ENCODE results near the gene TMEM163.

GRCh38 chr2:134532537-134532936, 186.3 kb downstream of the TMEM163 start:
- no peak for TF ChIP-seq FOXM1 (IDR thresholded peaks at IDR 0.05; ENCODE audit: borderline replicate concordance)
- TF ChIP-seq ARNT (IDR thresholded peaks at IDR 0.05) = no peak
- no peak for TF ChIP-seq ELF4 (IDR thresholded peaks at IDR 0.05)
- TF ChIP-seq L3MBTL2 (conservative IDR thresholded peaks at IDR 0.05) = no peak
- TF ChIP-seq SP1 (IDR thresholded peaks at IDR 0.05) = no peak

Data from HEK293T (cell line).